HFFc6 (cell line): ENCODE results near the gene THAP5. TPM values are rescaled to one million over a fixed set of nuclear protein-coding genes. Genes with fewer than 3 reads are reported as not detected.
A peak's percentile ranks its signal among the peaks of the same experiment; 100 is the strongest.

Experiments used
- DNase-seq: peaks from one replicate; pipeline ENCODE4 v3.0.0-alpha.2; 2018
- H3K27ac Mint-ChIP-seq: 2 replicates; pipeline ENCODE4 v1.8.0; 2020; ENCODE audit warnings: mild to moderate bottlenecking, mixed read lengths
- H3K27me3 Mint-ChIP-seq: 2 replicates; pipeline ENCODE4 v1.8.0; 2021; ENCODE audit warnings: mild to moderate bottlenecking, moderate library complexity, mixed read lengths; ENCODE audit not compliant: insufficient read depth
- H3K36me3 Mint-ChIP-seq: 2 replicates; pipeline ENCODE4 v1.8.0; 2021; ENCODE audit warnings: low read depth, mixed read lengths
- H3K4me1 Mint-ChIP-seq: 2 replicates; pipeline ENCODE4 v1.8.0; 2020; ENCODE audit warnings: low read depth, mixed read lengths
- H3K4me3 Mint-ChIP-seq: 2 replicates; pipeline ENCODE4 v1.8.0; 2020; ENCODE audit warnings: mild to moderate bottlenecking, moderate library complexity, mixed read lengths
- H3K9me3 Mint-ChIP-seq: 2 replicates; pipeline ENCODE4 v1.8.0; 2020; ENCODE audit warnings: mild to moderate bottlenecking, mixed read lengths
- CTCF ChIP-seq: fragments of 200-600 bp; sonication (generic); IDR thresholded peaks from 2 replicates; pipeline ENCODE4 v1.5.0; 2021; ENCODE audit warnings: antibody characterized with exemption, mild to moderate bottlenecking
- total RNA-seq, 6 experiments: library from RNA; stranded (reverse); fragmentation: NEBNext Ultra II Directional; extraction: Animal tissue kit (Norgen Biotek cat#: 25700); gene quantifications; 2 replicates in 1 of 6; 3 replicates in 5 of 6; pipeline ENCODE4 v1.2.3, GENCODE V29; 2021

Gene THAP5
- total RNA-seq, 6 experiments from 2014 or later = 20.2 to 26.3 (median 24.5) TPM

- no peak overlapping the region for H3K4me3 Mint-ChIP-seq
- no peak for TF ChIP-seq CTCF
- H3K36me3 Mint-ChIP-seq = peaks cover 13% of the 10 kb centered on the region; the same call in 1 of the 2 replicates
- no peak overlapping the region for H3K27ac Mint-ChIP-seq
- H3K9me3 Mint-ChIP-seq = no peaks in the 10 kb centered on the region
- H3K27me3 Mint-ChIP-seq = no peaks in the 10 kb centered on the region
- peaks cover 24% of the 10 kb centered on the region for H3K4me1 Mint-ChIP-seq
- DNase-seq = no peak
These were observed 5.7 kb upstream of the THAP5 start for GRCh38 chr7:108575156-108575555.

GRCh38 chr7:108572480-108572879 is 3.0 kb upstream of the THAP5 start:
- H3K36me3 Mint-ChIP-seq = peaks cover 22% of the 10 kb centered on the region; the same call in 1 of the 2 replicates
- no peak for DNase-seq
- H3K9me3 Mint-ChIP-seq = no peaks in the 10 kb centered on the region
- H3K4me3 Mint-ChIP-seq = no peak overlapping the region
- no peaks in the 10 kb centered on the region for H3K27me3 Mint-ChIP-seq
- peaks cover 40% of the 10 kb centered on the region for H3K4me1 Mint-ChIP-seq
- no peak for TF ChIP-seq CTCF
- no peak overlapping the region for H3K27ac Mint-ChIP-seq

GRCh38 chr7:108570146-108570755 is 745 bp upstream of the THAP5 start:
- no peaks in the 10 kb centered on the region for H3K27me3 Mint-ChIP-seq
- TF ChIP-seq CTCF = no peak
- peak overlapping the region; percentile 99 for H3K27ac Mint-ChIP-seq
- H3K36me3 Mint-ChIP-seq = peaks cover 29% of the 10 kb centered on the region
- peaks cover 37% of the 10 kb centered on the region for H3K4me1 Mint-ChIP-seq
- peak overlapping the region; percentile 99 for H3K4me3 Mint-ChIP-seq
- peak; percentile 25 for DNase-seq
- no peaks in the 10 kb centered on the region for H3K9me3 Mint-ChIP-seq

- TF ChIP-seq CTCF = no peak
- no peak for DNase-seq
- Mint-ChIP-seq H3K9me3 (no peaks in the 10 kb centered on the region), H3K4me3 (peak overlapping the region; percentile 99), H3K27me3 (no peaks in the 10 kb centered on the region), H3K27ac (peak overlapping the region; percentile 99), H3K4me1 (peaks cover 37% of the 10 kb centered on the region), H3K36me3 (peaks cover 41% of the 10 kb centered on the region)
These were observed 615 bp downstream of the THAP5 start for GRCh38 chr7:108568801-108569380.

GRCh38 chr7:108565987-108566386 is 3.5 kb downstream of the THAP5 start:
- DNase-seq = no peak
- Mint-ChIP-seq H3K36me3 (peaks cover 49% of the 10 kb centered on the region), H3K4me1 (peaks cover 36% of the 10 kb centered on the region), H3K4me3 (no peak overlapping the region), H3K9me3 (no peaks in the 10 kb centered on the region), H3K27me3 (no peaks in the 10 kb centered on the region; the same call in 1 of the 2 replicates), H3K27ac (no peak overlapping the region)
- no peak for TF ChIP-seq CTCF
